ENCODE measurements around the gene MOCS1.
A peak's percentile ranks its signal among the peaks of the same experiment; 100 is the strongest.
"Not testable (repeated sequence)": the region's sequence is repeated elsewhere in the genome, so short reads cannot be mapped to it uniquely, and the experiment has no call there.

MOCS1 gene

DNA sequence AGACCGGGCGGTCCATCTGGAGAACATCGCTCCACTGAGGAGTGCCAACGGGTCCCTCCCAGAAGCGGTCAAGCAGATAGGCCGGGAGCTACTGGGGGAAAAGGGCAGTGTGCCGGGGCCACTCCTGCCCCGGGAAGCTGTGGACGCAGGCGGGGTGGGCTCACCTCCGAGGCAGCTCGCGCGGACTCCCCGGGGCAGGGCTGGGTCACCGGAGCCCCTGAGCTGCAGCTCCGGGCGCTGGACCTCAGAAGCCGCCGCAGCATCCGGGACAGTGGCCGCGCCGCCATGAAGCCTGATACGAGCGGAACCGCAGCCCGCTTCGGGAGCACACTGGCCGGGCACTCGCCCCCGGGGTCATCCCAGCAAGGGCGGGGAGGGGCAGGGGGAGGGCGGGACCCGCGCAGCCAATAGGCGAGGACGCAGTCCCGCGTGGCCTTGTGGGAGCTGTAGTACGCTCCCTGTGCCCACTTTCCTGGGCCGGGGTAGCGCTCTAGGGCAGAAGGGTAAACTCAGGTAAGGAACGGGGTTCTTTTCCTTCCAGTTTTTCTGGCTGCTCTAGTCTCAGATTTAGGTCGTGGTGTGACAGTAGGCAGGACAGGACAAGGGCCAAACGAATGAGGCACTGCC is at the start of gene MOCS1:
MOCS1 (minus strand) TSS at position 332 of the 627 bp plus-strand sequence; CDS start at position 287, 45 bp downstream.
- no peak for DNase-seq

DNA sequence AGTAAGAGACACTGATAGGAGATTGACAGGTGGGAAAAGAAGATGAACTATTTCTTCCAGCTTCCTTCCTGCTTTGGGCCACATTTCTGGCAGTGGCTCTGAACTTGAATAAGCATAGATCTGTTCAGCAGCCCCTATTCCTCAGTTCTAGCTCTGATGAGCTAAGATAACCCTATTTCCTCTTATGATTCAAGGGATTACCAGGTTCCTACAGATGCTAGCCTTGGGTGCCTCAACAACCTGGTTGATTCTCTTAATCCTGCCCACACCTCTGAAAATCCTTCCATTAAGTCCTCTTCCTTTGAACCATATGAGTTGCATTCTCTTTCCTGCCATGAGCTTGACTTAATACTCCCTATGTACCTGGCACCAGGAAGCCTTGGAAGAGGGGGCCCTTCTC is 49.8 kb upstream of the MOCS1 start:
- DNase-seq: no peak

DNA sequence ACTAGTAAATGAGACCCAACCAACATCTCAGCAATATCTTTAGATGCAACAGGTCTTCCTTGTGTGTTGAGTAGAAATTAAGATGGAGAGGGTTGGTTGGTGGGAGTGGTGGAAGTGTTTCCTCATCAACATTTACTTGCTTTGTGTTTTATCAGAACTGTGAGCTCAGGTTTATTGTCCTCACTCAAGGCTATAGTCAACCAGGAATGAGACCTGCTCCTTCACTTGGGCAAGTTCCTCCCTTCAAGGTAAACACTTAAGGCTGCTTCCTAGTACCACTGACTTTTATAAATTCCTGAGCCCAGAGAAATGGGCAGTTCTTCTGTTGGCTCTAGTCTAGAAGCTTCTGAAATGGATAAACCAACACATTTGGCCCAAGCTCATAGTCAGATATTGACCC is 48.9 kb upstream of the MOCS1 start:
- no peak for DNase-seq

DNA sequence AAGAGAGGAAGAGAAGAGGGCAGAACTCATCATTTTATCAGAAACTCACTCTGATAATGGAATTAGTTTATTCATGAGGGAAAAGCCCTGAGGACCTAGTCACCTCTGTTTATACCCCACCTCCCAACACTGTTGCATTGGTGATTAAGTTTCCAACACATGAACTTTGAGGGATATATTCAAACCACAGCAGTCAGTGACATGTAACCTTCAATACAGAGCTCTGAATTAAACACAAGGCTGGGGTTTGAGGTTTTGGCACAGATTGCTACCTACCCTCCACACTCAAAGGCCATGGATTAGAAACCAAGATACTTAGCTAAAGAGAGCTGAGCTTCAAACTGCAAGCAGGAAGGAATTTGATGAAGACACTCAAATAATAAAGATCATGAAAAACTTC is 48.5 kb upstream of the MOCS1 start:
- DNase-seq: no peak

DNA sequence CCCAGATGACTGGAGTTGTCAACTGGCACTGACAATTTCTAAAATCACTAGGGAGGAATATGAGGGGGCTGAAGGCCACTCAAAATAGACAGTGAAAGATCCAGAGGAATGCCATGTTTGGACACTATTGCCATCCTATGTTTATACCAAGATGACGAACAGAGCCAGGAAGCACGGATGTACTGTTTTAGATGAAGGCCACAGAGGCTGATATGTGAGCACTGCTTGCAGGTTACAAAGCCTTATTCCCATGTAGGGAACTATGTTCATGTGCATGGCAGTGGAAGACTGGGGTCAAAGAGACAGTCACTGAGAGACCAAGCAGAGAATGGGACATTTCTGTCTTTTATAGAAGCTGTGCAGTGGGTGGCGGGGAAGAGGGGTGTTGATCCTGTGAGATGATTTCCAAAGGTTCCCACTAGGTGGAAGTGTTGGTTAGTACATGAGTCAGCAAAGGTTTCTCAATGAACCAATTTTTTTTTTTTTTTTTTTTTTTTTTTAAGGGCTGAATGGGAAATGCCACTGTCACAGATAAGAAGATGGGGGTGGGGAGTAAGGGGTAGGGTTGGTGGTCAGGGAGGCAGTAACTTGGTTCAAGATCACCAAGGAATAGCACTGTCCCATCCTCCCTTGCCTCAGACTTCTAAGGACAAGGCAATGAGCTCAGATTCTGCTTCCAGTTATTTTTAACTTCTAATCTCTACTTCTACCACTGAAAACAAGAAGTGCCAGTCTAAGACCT is 46.7 kb upstream of the MOCS1 start:
- peak in 1 of 2 donors; percentile 27 for DNase-seq

DNA sequence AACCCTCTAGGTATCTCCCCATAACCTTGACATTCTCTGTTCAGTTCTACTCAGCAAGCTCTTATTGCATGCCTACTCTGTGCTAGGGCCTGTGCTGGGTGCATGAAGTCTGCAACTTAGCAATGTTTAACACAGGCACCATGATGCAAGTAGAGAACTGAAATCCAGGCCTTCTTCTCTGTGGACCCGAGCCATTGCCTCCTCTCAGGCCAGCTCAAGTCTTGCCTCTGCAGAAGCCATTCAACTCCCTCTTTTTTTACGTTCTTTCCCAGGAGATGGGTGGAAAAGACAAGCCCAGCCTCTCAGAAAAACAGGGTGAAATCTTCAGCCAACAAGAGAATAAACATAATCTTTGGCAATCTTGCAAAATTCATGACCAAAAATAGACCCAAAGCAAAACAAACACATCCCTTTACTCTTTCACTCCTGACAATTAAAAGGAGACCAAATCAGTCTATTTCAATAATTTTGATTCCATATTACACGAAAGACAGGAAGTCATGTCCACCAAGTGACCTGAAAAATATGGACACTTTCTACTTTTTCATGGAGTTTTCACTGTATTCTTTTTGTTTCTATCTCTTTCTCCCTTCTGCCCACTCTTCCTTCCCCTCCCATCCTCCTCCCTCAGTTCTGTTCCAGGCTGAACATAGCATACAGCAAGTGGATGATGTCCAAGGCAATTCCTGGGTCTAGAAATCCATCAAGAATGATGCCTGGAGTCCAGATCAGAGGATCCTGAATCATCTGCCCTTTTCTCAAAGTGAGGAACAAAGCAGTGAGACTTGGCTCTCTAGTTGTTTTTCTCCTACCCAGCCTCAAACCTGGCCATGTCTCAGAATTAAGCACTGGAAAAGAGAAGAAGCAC is 45.4 kb upstream of the MOCS1 start:
- DNase-seq: no peak

- no peak for DNase-seq
Observed at GRCh38 chr6:39978240-39978639, 44.0 kb upstream of the MOCS1 start.

DNA sequence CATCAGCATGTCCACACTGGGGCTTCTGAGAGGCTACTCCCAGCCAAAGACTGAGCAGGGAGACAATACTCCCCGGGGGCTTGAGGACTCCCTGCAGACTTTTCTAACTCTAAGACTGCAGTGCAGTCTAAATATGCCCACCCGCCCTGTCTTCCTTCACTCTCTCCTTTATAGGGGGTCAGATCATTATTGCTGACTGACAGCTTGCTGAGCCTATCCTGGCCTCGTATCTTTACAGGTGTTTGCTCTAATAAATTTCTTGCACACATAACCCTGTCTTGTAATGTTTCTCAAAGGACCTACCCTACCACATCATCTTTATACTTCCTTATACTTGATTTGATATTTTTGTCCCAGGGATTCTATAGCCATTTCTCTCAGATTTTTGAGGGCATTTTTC is 39.4 kb upstream of the MOCS1 start:
- DNase-seq: no peak

DNA sequence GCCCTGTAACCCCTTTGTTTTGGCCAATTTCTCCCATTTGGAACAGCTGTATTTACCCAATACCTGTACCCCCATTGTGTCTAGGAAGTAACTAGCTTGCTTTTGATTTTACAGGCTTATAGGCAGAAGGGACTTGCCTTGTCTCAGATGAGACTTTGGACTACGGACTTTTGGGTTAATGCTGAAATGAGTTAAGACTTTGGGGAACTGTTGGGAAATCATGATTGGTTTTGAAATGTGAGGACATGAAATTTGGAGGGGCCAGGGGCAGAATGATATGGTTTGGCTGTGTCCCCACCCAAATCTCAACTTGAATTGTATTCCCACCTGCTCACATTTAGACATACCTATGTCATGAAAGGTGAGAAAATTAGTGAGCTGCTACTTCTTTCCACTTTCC is 38.5 kb upstream of the MOCS1 start:
- DNase-seq: not testable (repeated sequence)

- DNase-seq: not testable (repeated sequence)
Observed at GRCh38 chr6:39971131-39971530, 36.9 kb upstream of the MOCS1 start.

- no peak for DNase-seq
Observed at GRCh38 chr6:39965751-39966150, 31.5 kb upstream of the MOCS1 start.

GRCh38 chr6:39964530-39964929 is 30.3 kb upstream of the MOCS1 start:
- DNase-seq: no peak

DNA sequence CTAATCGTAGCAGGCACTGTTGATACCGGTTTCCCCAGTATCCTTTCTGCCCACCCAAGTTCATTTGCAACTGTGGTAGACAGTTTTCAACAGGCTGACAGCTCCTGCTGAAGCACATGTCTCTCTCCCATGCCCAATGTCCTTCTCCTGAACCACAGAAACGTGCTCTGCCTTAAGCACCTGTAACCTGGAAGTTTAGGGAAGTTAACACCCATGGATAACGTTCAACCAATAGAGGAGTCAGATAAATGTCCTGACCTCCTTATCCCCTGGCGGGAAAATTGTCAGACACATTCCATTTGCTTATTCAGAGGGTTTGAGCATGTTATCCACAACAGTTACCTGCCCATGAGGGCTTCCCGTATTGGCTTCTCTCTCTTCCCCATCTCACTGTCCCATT is 29.8 kb upstream of the MOCS1 start:
- no peak for DNase-seq

GRCh38 chr6:39962831-39963230 is 28.6 kb upstream of the MOCS1 start:
- no peak for DNase-seq

- no peak for DNase-seq
Observed at GRCh38 chr6:39961178-39961577, 26.9 kb upstream of the MOCS1 start.

DNA sequence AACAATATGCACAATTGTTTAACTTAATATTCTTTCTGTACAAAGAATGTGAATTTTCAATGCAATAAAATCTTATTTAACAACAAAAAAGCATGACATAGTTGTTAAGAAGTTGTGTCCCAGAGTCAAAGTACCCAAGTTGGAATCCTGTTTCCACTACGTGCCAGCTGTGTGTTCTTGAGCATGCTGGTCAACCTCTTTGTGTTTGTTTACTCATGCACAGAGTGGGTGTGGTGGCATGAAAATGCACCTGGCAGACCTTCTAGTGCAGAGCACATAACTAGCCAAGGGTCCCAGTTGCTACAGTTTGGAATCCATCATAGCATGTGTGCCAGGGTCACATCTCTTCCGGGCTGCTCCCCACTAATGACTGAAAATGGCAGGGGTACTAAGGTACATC is 24.7 kb upstream of the MOCS1 start:
- DNase-seq: no peak

DNA sequence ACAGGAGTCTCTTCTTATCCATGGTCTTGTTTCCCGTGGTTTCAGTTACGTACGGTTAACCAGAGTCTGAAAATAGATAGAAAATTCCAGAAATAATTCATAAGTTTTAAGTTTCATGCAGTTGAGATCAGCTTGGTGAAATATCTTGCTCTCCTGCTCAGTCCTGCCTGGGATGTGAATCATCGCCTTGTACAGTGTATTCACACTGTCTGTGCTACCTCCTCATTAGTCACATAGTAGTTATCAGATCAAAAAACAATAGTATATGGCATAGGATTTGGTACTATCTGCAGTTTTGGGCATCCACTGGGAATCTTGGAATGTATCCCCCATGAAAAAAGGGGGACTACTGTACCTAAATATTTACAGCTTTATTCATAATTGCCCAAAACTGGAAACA is 22.7 kb upstream of the MOCS1 start:
- no peak for DNase-seq

DNA sequence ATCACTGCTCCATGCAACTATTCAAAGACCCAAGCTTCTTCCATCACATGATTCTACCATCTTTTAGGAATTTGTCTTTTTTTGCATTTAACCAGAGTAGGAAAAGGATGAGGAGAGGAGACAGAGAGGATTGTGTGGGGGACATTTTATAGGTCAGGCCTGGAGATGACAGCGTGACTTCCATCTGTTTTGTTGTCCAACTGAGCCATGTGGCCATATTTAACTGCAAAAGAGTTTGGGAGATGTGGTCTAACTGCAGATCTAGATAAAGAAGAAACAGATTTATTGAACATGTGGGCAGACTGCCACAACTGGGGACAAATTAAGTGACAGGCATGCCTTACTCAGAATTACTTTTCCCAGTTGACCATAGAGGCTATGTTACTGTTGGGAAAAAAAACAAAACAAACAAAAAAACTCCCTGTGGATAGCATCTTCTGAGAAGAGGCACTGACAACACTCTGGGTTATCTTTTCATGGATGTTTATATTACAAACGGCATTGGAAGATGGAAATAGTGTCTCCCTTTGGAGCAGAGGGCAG is 18.9 kb upstream of the MOCS1 start:
- no peak for DNase-seq

- DNase-seq: no peak
Observed at GRCh38 chr6:39952167-39952566, 17.9 kb upstream of the MOCS1 start.

DNA sequence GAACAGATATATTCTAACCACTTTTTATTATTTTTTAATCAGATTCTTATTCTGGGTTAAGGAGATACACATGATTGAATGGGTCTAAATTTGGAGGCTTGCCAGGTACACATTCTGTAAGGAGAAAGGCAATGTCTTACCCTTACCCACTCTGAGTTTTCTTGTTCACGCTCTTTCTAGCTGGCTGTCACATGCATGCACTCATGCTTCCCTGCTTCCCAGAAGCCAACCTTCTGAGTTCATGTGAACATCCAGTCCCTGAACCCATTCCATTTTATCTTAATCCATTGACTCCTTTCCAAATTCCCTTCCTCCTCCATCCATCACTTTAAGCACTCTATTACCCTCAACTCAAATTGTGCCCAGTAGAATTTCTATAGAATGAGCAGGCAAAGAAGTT is 17.5 kb upstream of the MOCS1 start:
- no peak for DNase-seq

DNA sequence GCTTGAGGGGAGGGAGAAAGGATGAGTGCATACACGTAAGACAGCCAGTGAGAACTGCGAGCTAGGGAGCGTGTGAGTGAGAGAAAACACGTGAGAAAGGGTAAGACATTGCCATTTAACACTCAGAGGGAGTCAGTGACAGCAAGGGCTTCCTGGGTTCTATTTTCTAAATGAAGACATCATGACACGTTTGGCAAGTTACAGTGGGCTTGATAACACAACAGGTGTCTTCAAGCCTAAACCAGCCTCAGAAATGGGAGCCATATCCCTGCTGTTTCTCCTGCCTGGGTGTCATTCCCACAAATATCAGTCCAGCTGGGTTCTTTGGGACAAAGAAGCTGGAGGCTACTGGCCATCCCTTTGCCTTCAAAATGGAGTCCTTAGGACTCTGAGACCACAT is 16.9 kb upstream of the MOCS1 start:
- DNase-seq: no peak

- DNase-seq: no peak
Observed at GRCh38 chr6:39950125-39950720, 16.0 kb upstream of the MOCS1 start.

GRCh38 chr6:39948199-39948791 is 14.0 kb upstream of the MOCS1 start:
- DNase-seq: no peak

All from bone marrow (tissue), 2 donors.